ENCODE data around the gene RPAIN. TPM values are rescaled to one million over a fixed set of nuclear protein-coding genes. Genes with fewer than 3 reads are reported as not detected.
A peak's percentile ranks its signal among the peaks of the same experiment; 100 is the strongest.

RPAIN gene
- total and polyA plus RNA-seq, 2 of the 13 experiments (the other 11 are each of a cell fraction or from before 2014, with no cell fraction given), result 42.1 to 58.5 TPM

DNA sequence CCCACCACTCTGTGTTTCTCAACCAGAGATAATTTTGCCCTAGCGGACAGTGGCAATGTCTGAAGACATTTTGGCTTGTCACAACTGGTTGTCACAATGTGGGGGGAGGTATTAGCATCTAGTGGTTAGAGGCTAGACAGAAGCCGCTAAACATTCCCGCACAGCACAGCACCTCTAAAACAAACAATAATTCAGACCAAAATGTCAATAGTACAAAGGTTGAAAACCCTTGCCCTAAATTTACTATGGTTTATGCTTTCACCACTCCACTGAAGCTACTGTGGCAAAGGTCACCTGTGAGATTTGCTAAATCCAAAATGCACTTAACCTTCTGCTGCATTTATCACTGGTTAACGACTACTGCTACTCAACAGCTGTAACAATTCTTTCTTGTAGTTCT, 14.6 kb upstream of the RPAIN start:
- Histone ChIP-seq H3K27ac (ENCODE audit: extremely low read length, insufficient read depth, low read length) (peak overlapping the region; percentile 62), H3K4me1 (ENCODE audit: insufficient read depth, low read length) (peaks cover 35% of the 10 kb centered on the region), H3K4me2 (ENCODE audit: low read depth, low read length) (peak overlapping the region; percentile 48), H2AFZ (ENCODE audit: low read length) (no peak overlapping the region), H3K36me3 (replicated peaks in 1 of 2; ENCODE audit: control insufficient read depth in 1 of 2, insufficient read depth in 2 of 2, low read length in 2 of 2) (peaks cover 29 to 73% of the 10 kb centered on the region in 2 experiments), H3K27me3 (ENCODE audit: control insufficient read depth in 1 of 2, insufficient read depth in 2 of 2, low read length in 2 of 2) (no peaks in the 10 kb centered on the region), H3K9ac (ENCODE audit: insufficient read depth, low read depth, low read length) (no peak overlapping the region), H3K4me3 (replicated peaks in 1 of 3; ENCODE audit: insufficient read depth in 1 of 3, low read depth in 2 of 3, low read length in 3 of 3) (no peak overlapping the region; a peak in 1 of 6 replicates), H4K20me1 (ENCODE audit: insufficient read depth, low read length) (no peaks in the 10 kb centered on the region), H3K9me3 (ENCODE audit: low read length) (no peaks in the 10 kb centered on the region), H3K79me2 (ENCODE audit: insufficient read depth, low read length) (peaks cover 5% of the 10 kb centered on the region)
- intact Hi-C loops (cut with micrococcal nuclease; ENCODE audit: unreplicated experiment) (no loop called here), in situ Hi-C loops (cut with HindIII; ENCODE audit: extremely low pct_ligation_motif_present, low pct_unique_long_range_greater_than_20kb) (no loop called here)
- CTCF ChIA-PET (ENCODE audit: low intra/inter-chr PET ratio, low total read pairs), result interaction anchor here (1.4 kb wide), 1 partner anchor 34 kb away, joined by 8 read pairs; the partner anchor contains the start of gene C1QBP
- ATAC-seq, result peak; percentile 98
- FAIRE-seq, result peak; percentile 92
- peak; percentile 91 for DNase-seq (ENCODE audit: low spot score)
- POLR2A ChIA-PET, result interaction anchor here (0.9 to 3.8 kb wide), 4 partner anchors 14 to 81 kb away, joined by 3 to 47 read pairs (median 4); partner anchors contain the start of genes C1QBP, DERL2, MIS12 and NUP88
- no TSS peak for BruUV-seq (replicated peaks)
- 6% methylated on average over 4 of the region's 4 CpGs for WGBS (ENCODE audit: low lambda C conversion rate)
- TF ChIP-seq, protein P1, sequence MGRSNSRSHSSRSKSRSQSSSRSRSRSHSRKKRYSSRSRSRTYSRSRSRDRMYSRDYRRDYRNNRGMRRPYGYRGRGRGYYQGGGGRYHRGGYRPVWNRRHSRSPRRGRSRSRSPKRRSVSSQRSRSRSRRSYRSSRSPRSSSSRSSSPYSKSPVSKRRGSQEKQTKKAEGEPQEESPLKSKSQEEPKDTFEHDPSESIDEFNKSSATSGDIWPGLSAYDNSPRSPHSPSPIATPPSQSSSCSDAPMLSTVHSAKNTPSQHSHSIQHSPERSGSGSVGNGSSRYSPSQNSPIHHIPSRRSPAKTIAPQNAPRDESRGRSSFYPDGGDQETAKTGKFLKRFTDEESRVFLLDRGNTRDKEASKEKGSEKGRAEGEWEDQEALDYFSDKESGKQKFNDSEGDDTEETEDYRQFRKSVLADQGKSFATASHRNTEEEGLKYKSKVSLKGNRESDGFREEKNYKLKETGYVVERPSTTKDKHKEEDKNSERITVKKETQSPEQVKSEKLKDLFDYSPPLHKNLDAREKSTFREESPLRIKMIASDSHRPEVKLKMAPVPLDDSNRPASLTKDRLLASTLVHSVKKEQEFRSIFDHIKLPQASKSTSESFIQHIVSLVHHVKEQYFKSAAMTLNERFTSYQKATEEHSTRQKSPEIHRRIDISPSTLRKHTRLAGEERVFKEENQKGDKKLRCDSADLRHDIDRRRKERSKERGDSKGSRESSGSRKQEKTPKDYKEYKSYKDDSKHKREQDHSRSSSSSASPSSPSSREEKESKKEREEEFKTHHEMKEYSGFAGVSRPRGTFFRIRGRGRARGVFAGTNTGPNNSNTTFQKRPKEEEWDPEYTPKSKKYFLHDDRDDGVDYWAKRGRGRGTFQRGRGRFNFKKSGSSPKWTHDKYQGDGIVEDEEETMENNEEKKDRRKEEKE (IDR thresholded peaks at IDR 0.05), result no peak
- TF ChIP-seq GATAD2A (CRISPR knock-in tag; IDR thresholded peaks at IDR 0.05), result peak; percentile 85
- TF ChIP-seq ZBTB38 (CRISPR knock-in tag; IDR thresholded peaks at IDR 0.05), result no peak
- TF ChIP-seq ZNF138 (CRISPR knock-in tag; IDR thresholded peaks at IDR 0.05; ENCODE audit: low read depth), result no peak
- TF ChIP-seq, protein P2, sequence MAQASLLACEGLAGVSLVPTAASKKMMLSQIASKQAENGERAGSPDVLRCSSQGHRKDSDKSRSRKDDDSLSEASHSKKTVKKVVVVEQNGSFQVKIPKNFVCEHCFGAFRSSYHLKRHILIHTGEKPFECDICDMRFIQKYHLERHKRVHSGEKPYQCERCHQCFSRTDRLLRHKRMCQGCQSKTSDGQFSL (CRISPR knock-in tag; IDR thresholded peaks at IDR 0.05), result peak; percentile 60; the same call in 1 of the 2 replicates
- TF ChIP-seq TBX3 (IDR thresholded peaks at IDR 0.05; ENCODE audit: borderline replicate concordance), result peak; percentile 71; the same call in 1 of the 2 replicates
- TF ChIP-seq ARID4A (CRISPR knock-in tag; IDR thresholded peaks at IDR 0.05; ENCODE audit: borderline replicate concordance), result peak; percentile 71; the same call in 1 of the 2 replicates
- TF ChIP-seq ZNF484 (CRISPR knock-in tag; IDR thresholded peaks at IDR 0.05; ENCODE audit: borderline replicate concordance, low read depth), result no peak
- TF ChIP-seq TBL1XR1 (IDR thresholded peaks at IDR 0.05; ENCODE audit: borderline replicate concordance, low read length, partially characterized antibody), result peak; percentile 80
- peak; percentile 38; the same call in 1 of the 2 replicates for TF ChIP-seq ZNF652 (CRISPR knock-in tag; IDR thresholded peaks at IDR 0.05; ENCODE audit: borderline replicate concordance, low read depth)
- TF ChIP-seq BRF2 (CRISPR knock-in tag; IDR thresholded peaks at IDR 0.05), result peak; percentile 53; the same call in 1 of the 2 replicates
- peak; percentile 87 for TF ChIP-seq NR2F6 (IDR thresholded peaks at IDR 0.05)
- peak; percentile 89 for TF ChIP-seq NR2F6 (CRISPR knock-in tag; IDR thresholded peaks at IDR 0.05)
- TF ChIP-seq YEATS2 (CRISPR knock-in tag; IDR thresholded peaks at IDR 0.05; ENCODE audit: borderline replicate concordance), result 0 out of 2 replicates have a peak, but pooled peaks have one; percentile 32
- no peak for TF ChIP-seq GABPA (IDR thresholded peaks at IDR 0.05; ENCODE audit: low read depth, low read length)
- TF ChIP-seq GABPA (CRISPR knock-in tag; IDR thresholded peaks at IDR 0.05; ENCODE audit: low read depth), result peak; percentile 47
- no peak for TF ChIP-seq ZNF30 (CRISPR knock-in tag; IDR thresholded peaks at IDR 0.05)
